GM23338 (cell line): ENCODE results near the gene CADPS2. TPM values are rescaled to one million over a fixed set of nuclear protein-coding genes. Genes with fewer than 3 reads are reported as not detected.

ENCODE experiments used
- ATAC-seq: fragments of 200-7000 bp; cut with Tn5 transposase; 3 replicates; pipeline ENCODE4 v1.9.1; 2020
- DNase-seq: peaks from one replicate; pipeline ENCODE4 v3.0.0-alpha.2; 2015; ENCODE audit warnings: low spot score
- H2AFZ ChIP-seq: fragments of 200-600 bp; sonication (generic); 2 replicates; pipeline ENCODE4 v1.8.0; 2016; ENCODE audit warnings: antibody characterized with exemption, mild to moderate bottlenecking, moderate library complexity
- H3F3A ChIP-seq: fragments of 200-600 bp; sonication (generic); replicated peaks from 2 replicates; pipeline ENCODE4 v1.8.0; 2017; ENCODE audit warnings: antibody characterized with exemption, mixed run types, low read depth
- H3K27ac ChIP-seq: fragments of 200-600 bp; sonication (generic); 2 replicates; pipeline ENCODE4 v1.6.1; 2016; ENCODE audit warnings: low read depth
- H3K27me3 ChIP-seq: fragments of 200-600 bp; sonication (generic); 2 replicates; pipeline ENCODE4 v1.8.0; 2016; ENCODE audit warnings: mild to moderate bottlenecking, mixed run types, moderate library complexity; ENCODE audit not compliant: insufficient read depth
- H3K36me3 ChIP-seq: fragments of 200-600 bp; sonication (generic); 2 replicates; pipeline ENCODE4 v1.8.0; 2016; ENCODE audit warnings: mild to moderate bottlenecking; ENCODE audit not compliant: insufficient read depth
- H3K4me1 ChIP-seq: fragments of 200-600 bp; sonication (generic); 2 replicates; pipeline ENCODE4 v1.8.0; 2016; ENCODE audit warnings: mild to moderate bottlenecking, moderate library complexity; ENCODE audit not compliant: insufficient read depth
- H3K4me2 ChIP-seq: fragments of 200-600 bp; sonication (generic); 2 replicates; pipeline ENCODE4 v1.7.1; 2017; ENCODE audit warnings: mixed run types
- H3K4me3 ChIP-seq: fragments of 200-600 bp; sonication (generic); 2 replicates; pipeline ENCODE4 v1.6.1; 2016; ENCODE audit warnings: mixed run types
- H3K79me2 ChIP-seq: fragments of 200-600 bp; sonication (generic); replicated peaks from 2 replicates; pipeline ENCODE4 v1.8.0; 2017; ENCODE audit warnings: mild to moderate bottlenecking; ENCODE audit not compliant: insufficient read depth
- H3K9me2 ChIP-seq: fragments of 200-600 bp; sonication (generic); 2 replicates; pipeline ENCODE4 v1.8.0; 2017; ENCODE audit not compliant: insufficient read depth
- H4K20me1 ChIP-seq: fragments of 200-600 bp; sonication (generic); replicated peaks from 2 replicates; pipeline ENCODE4 v1.8.0; 2017; ENCODE audit warnings: mild to moderate bottlenecking; ENCODE audit not compliant: insufficient read depth
- H3K27ac Mint-ChIP-seq: 2 replicates; pipeline ENCODE4 v1.8.0; 2020; ENCODE audit warnings: inconsistent platforms, mild to moderate bottlenecking, moderate library complexity, mixed read lengths
- H3K27me3 Mint-ChIP-seq: 3 replicates; pipeline ENCODE4 v1.8.0; 2022; ENCODE audit warnings: low read depth, mild to moderate bottlenecking, moderate library complexity, mixed read lengths, inconsistent platforms; ENCODE audit not compliant: insufficient read depth, poor library complexity
- H3K36me3 Mint-ChIP-seq: 3 replicates; pipeline ENCODE4 v1.8.0; 2021; ENCODE audit warnings: low read depth, mild to moderate bottlenecking, inconsistent platforms, moderate library complexity, mixed read lengths
- H3K4me1 Mint-ChIP-seq: 3 replicates; pipeline ENCODE4 v1.8.0; 2020; ENCODE audit warnings: mild to moderate bottlenecking, inconsistent platforms, mixed read lengths
- H3K4me3 Mint-ChIP-seq: 3 replicates; pipeline ENCODE4 v1.8.0; 2021; ENCODE audit warnings: moderate library complexity, mild to moderate bottlenecking, inconsistent platforms, mixed read lengths
- H3K9me3 Mint-ChIP-seq: 3 replicates; pipeline ENCODE4 v1.8.0; 2020; ENCODE audit warnings: moderate library complexity, mild to moderate bottlenecking, inconsistent platforms, mixed read lengths
- CREB1 ChIP-seq: fragments of 250-450 bp; sonication (Bioruptor Pico); IDR thresholded peaks from 2 replicates; pipeline ENCODE4 v1.5.0; 2020; ENCODE audit warnings: low read depth, mild to moderate bottlenecking, moderate library complexity
- EZH2 ChIP-seq: fragments of 200-600 bp; sonication (generic); IDR thresholded peaks from one replicate; pipeline ENCODE4 v1.8.0; 2017; ENCODE audit warnings: antibody characterized with exemption, mild to moderate bottlenecking, low read depth; ENCODE audit not compliant: unreplicated experiment
- EZH2phosphoT487 ChIP-seq: fragments of 200-600 bp; sonication (generic); IDR thresholded peaks from one replicate; pipeline ENCODE4 v1.8.1; 2018; ENCODE audit warnings: antibody characterized with exemption; ENCODE audit not compliant: unreplicated experiment
- JUNB ChIP-seq: IDR thresholded peaks from one replicate; pipeline ENCODE4 v1.6.1; 2016; ENCODE audit warnings: antibody characterized with exemption; ENCODE audit not compliant: unreplicated experiment
- NANOG ChIP-seq: IDR thresholded peaks from 2 replicates; pipeline ENCODE4 v1.6.1; 2016; ENCODE audit warnings: antibody characterized with exemption, borderline replicate concordance
- POLR2AphosphoS5 ChIP-seq: IDR thresholded peaks from 2 replicates; pipeline ENCODE4 v1.6.1; 2016; ENCODE audit warnings: antibody characterized with exemption, low read depth
- STAT1 ChIP-seq: IDR thresholded peaks from one replicate; pipeline ENCODE4 v1.6.1; 2016; ENCODE audit warnings: antibody characterized with exemption; ENCODE audit not compliant: unreplicated experiment
- ZNF114 ChIP-seq: fragments of 250-450 bp; sonication (Bioruptor Pico); IDR thresholded peaks from 2 replicates; pipeline ENCODE4 v1.5.0; 2020; ENCODE audit warnings: mild to moderate bottlenecking, moderate library complexity
- ZNF331 ChIP-seq: fragments of 250-450 bp; sonication (Bioruptor Pico); IDR thresholded peaks from 2 replicates; pipeline ENCODE4 v1.5.0; 2020; ENCODE audit warnings: low read depth, mild to moderate bottlenecking, moderate library complexity
- polyA plus RNA-seq: library from polyadenylated mRNA; unstranded; fragments of >200 nt; fragmentation: Nextera tagmentation; extraction: Ambion mirVana; gene quantifications from 2 replicates; pipeline ENCODE4 v1.2.1, GENCODE V29; 2016
- total RNA-seq: library from RNA; depleted of rRNA; stranded (reverse); fragments of >200 nt; shearing (Covaris generic); gene quantifications from 2 replicates; pipeline ENCODE4 v1.2.3, GENCODE V29; 2014
- TF ChIP-seq, protein P1 (sequence below): IDR thresholded peaks from one replicate; pipeline ENCODE4 v1.6.1; 2018; ENCODE audit warnings: antibody characterized with exemption; ENCODE audit not compliant: unreplicated experiment
- TF ChIP-seq, protein P2 (sequence below): fragments of 250-450 bp; sonication (Bioruptor Pico); IDR thresholded peaks from 2 replicates; pipeline ENCODE4 v1.5.0; 2020; ENCODE audit warnings: mild to moderate bottlenecking, moderate library complexity
- TF ChIP-seq, protein P3 (sequence below), 2 experiments: fragments of 200-600 bp in 1 of 2; sonication (generic) in 1 of 2; conservative IDR thresholded peaks; 2 replicates each; pipeline versions ENCODE4 v1.5.1 to v1.6.1; 2016 to 2017; ENCODE audit warnings: antibody characterized with exemption in 2 of 2, low read depth in 2 of 2, mild to moderate bottlenecking in 2 of 2, moderate library complexity in 1 of 2
- TF ChIP-seq, protein P4 (sequence below): IDR thresholded peaks from 2 replicates; pipeline ENCODE4 v1.6.1; 2016; ENCODE audit warnings: antibody characterized with exemption

CADPS2 gene
- total and polyA plus RNA-seq, 2 experiments from 2014 or later, result 16.3 to 36.9 TPM

DNA sequence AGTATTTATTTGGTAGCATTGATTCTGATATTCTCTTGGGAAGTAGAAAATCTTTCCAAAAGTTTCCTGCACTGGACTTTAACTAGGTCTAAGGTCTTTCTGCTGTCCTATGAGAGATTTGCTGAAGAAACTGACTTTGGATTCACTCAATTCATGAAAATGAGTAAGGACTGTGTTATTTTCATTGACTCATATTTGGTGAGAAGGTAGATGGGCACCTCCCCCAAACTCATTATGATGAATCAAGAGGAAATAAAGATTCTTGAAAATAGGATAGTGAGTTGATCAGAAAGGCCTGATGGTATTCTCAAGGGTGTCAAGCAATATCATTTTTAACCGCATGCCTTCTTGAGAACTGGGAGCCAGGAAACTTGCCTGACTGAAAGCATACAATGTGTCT is 297.6 kb downstream of the CADPS2 start:
- peaks cover 10% of the 10 kb centered on the region; the same call in 2 of the 3 replicates for H3K9me3 Mint-ChIP-seq
- no peak overlapping the region for H3K4me2 ChIP-seq
- H4K20me1 ChIP-seq, result no peaks in the 10 kb centered on the region
- H3K4me3 Mint-ChIP-seq, result no peak overlapping the region
- no peaks in the 10 kb centered on the region for H3K36me3 ChIP-seq
- H3K27me3 Mint-ChIP-seq, result no peaks in the 10 kb centered on the region
- no peak overlapping the region for H3K27ac Mint-ChIP-seq
- ATAC-seq, result no peak
- no peaks in the 10 kb centered on the region for H3F3A ChIP-seq
- H3K4me1 Mint-ChIP-seq, result peaks cover 22% of the 10 kb centered on the region
- DNase-seq, result no peak
- peaks cover 5% of the 10 kb centered on the region; the same call in 2 of the 3 replicates for H3K36me3 Mint-ChIP-seq
- no peaks in the 10 kb centered on the region for H3K79me2 ChIP-seq
- no peak overlapping the region for H2AFZ ChIP-seq
- no peak for TF ChIP-seq NANOG
- TF ChIP-seq, protein P1, sequence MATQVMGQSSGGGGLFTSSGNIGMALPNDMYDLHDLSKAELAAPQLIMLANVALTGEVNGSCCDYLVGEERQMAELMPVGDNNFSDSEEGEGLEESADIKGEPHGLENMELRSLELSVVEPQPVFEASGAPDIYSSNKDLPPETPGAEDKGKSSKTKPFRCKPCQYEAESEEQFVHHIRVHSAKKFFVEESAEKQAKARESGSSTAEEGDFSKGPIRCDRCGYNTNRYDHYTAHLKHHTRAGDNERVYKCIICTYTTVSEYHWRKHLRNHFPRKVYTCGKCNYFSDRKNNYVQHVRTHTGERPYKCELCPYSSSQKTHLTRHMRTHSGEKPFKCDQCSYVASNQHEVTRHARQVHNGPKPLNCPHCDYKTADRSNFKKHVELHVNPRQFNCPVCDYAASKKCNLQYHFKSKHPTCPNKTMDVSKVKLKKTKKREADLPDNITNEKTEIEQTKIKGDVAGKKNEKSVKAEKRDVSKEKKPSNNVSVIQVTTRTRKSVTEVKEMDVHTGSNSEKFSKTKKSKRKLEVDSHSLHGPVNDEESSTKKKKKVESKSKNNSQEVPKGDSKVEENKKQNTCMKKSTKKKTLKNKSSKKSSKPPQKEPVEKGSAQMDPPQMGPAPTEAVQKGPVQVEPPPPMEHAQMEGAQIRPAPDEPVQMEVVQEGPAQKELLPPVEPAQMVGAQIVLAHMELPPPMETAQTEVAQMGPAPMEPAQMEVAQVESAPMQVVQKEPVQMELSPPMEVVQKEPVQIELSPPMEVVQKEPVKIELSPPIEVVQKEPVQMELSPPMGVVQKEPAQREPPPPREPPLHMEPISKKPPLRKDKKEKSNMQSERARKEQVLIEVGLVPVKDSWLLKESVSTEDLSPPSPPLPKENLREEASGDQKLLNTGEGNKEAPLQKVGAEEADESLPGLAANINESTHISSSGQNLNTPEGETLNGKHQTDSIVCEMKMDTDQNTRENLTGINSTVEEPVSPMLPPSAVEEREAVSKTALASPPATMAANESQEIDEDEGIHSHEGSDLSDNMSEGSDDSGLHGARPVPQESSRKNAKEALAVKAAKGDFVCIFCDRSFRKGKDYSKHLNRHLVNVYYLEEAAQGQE, result no peak
- TF ChIP-seq ZNF331 (CRISPR knock-in tag), result no peak
- TF ChIP-seq EZH2, result no peak
- TF ChIP-seq, protein P2, sequence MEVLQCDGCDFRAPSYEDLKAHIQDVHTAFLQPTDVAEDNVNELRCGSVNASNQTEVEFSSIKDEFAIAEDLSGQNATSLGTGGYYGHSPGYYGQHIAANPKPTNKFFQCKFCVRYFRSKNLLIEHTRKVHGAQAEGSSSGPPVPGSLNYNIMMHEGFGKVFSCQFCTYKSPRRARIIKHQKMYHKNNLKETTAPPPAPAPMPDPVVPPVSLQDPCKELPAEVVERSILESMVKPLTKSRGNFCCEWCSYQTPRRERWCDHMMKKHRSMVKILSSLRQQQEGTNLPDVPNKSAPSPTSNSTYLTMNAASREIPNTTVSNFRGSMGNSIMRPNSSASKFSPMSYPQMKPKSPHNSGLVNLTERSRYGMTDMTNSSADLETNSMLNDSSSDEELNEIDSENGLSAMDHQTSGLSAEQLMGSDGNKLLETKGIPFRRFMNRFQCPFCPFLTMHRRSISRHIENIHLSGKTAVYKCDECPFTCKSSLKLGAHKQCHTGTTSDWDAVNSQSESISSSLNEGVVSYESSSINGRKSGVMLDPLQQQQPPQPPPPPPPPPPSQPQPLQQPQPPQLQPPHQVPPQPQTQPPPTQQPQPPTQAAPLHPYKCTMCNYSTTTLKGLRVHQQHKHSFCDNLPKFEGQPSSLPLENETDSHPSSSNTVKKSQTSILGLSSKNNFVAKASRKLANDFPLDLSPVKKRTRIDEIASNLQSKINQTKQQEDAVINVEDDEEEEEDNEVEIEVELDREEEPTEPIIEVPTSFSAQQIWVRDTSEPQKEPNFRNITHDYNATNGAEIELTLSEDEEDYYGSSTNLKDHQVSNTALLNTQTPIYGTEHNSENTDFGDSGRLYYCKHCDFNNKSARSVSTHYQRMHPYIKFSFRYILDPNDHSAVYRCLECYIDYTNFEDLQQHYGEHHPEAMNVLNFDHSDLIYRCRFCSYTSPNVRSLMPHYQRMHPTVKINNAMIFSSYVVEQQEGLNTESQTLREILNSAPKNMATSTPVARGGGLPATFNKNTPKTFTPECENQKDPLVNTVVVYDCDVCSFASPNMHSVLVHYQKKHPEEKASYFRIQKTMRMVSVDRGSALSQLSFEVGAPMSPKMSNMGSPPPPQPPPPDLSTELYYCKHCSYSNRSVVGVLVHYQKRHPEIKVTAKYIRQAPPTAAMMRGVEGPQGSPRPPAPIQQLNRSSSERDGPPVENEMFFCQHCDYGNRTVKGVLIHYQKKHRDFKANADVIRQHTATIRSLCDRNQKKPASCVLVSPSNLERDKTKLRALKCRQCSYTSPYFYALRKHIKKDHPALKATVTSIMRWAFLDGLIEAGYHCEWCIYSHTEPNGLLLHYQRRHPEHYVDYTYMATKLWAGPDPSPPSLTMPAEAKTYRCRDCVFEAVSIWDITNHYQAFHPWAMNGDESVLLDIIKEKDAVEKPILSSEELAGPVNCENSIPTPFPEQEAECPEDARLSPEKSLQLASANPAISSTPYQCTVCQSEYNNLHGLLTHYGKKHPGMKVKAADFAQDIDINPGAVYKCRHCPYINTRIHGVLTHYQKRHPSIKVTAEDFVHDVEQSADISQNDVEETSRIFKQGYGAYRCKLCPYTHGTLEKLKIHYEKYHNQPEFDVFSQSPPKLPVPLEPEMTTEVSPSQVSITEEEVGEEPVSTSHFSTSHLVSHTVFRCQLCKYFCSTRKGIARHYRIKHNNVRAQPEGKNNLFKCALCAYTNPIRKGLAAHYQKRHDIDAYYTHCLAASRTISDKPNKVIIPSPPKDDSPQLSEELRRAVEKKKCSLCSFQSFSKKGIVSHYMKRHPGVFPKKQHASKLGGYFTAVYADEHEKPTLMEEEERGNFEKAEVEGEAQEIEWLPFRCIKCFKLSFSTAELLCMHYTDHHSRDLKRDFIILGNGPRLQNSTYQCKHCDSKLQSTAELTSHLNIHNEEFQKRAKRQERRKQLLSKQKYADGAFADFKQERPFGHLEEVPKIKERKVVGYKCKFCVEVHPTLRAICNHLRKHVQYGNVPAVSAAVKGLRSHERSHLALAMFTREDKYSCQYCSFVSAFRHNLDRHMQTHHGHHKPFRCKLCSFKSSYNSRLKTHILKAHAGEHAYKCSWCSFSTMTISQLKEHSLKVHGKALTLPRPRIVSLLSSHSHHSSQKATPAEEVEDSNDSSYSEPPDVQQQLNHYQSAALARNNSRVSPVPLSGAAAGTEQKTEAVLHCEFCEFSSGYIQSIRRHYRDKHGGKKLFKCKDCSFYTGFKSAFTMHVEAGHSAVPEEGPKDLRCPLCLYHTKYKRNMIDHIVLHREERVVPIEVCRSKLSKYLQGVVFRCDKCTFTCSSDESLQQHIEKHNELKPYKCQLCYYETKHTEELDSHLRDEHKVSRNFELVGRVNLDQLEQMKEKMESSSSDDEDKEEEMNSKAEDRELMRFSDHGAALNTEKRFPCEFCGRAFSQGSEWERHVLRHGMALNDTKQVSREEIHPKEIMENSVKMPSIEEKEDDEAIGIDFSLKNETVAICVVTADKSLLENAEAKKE, result no peak
- no peak for TF ChIP-seq ZNF114
- no peak for TF ChIP-seq STAT1
- no peak for TF ChIP-seq CREB1 (CRISPR knock-in tag)
- TF ChIP-seq, protein P3, sequence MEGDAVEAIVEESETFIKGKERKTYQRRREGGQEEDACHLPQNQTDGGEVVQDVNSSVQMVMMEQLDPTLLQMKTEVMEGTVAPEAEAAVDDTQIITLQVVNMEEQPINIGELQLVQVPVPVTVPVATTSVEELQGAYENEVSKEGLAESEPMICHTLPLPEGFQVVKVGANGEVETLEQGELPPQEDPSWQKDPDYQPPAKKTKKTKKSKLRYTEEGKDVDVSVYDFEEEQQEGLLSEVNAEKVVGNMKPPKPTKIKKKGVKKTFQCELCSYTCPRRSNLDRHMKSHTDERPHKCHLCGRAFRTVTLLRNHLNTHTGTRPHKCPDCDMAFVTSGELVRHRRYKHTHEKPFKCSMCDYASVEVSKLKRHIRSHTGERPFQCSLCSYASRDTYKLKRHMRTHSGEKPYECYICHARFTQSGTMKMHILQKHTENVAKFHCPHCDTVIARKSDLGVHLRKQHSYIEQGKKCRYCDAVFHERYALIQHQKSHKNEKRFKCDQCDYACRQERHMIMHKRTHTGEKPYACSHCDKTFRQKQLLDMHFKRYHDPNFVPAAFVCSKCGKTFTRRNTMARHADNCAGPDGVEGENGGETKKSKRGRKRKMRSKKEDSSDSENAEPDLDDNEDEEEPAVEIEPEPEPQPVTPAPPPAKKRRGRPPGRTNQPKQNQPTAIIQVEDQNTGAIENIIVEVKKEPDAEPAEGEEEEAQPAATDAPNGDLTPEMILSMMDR (conservative IDR thresholded peaks at IDR 0.05; ENCODE audit: low read depth in 2 of 2), result no peak
- TF ChIP-seq POLR2AphosphoS5, result no peak
- no peak for TF ChIP-seq EZH2phosphoT487
- TF ChIP-seq, protein P4, sequence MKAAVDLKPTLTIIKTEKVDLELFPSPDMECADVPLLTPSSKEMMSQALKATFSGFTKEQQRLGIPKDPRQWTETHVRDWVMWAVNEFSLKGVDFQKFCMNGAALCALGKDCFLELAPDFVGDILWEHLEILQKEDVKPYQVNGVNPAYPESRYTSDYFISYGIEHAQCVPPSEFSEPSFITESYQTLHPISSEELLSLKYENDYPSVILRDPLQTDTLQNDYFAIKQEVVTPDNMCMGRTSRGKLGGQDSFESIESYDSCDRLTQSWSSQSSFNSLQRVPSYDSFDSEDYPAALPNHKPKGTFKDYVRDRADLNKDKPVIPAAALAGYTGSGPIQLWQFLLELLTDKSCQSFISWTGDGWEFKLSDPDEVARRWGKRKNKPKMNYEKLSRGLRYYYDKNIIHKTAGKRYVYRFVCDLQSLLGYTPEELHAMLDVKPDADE, result no peak
- TF ChIP-seq JUNB, result no peak
- H3K4me1 ChIP-seq, result peaks cover 13% of the 10 kb centered on the region
- no peak overlapping the region for H3K27ac ChIP-seq
- no peak overlapping the region for H3K4me3 ChIP-seq
- H3K27me3 ChIP-seq, result no peaks in the 10 kb centered on the region
- no peaks in the 10 kb centered on the region for H3K9me2 ChIP-seq
